ENCODE results near the gene MST1R. TPM values are rescaled to one million over a fixed set of nuclear protein-coding genes. Genes with fewer than 3 reads are reported as not detected.

Gene MST1R
- total RNA-seq, 1 donor from 2014 or later: 5.7 TPM

DNA sequence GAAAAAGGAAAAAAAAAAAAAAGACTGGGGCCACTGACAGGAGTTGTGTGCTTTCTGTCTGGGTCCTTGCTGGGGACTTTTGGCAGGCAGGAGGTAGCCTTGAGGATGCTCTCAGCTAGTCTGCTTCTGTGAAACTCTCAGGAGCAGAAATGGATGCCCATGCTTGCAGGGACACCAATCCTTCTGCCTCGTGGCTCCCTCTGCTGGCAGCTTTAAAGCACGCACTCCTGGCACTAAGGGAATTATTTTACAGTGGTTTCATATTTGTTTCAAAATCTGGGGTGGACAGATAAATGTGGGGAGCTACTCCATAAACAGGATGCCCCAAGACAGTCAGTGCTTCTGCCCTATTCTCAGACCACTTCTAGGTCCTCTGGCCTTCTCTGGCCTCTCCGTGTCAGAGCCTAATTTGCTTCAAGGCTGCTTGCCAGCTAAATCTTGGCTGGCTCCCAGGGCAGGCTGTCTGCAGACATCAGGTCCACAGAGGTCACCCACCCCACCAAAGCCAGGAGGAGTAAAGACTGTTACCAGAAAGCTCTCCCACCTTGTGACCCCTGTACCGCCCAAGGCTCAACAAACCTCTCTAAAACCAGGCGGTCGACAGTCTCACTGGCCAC lies 64.4 kb downstream of the MST1R start:
- DNase-seq: peak; percentile 94

Small RNA genes lying within 50 kb of the gene (small RNA-seq; reads per million reads assigned to genes)
- gene RN7SL217P (ENCODE audit: low replicate concordance): not detected

Other genes starting within 250 kb of the MST1R start
- gene APEH, start 229.5 kb downstream of the MST1R start, total RNA-seq: 82.7 TPM
- 8.1 TPM for gene MST1, start 214.4 kb downstream of the MST1R start, total RNA-seq
- gene RNF123, start 214.3 kb downstream of the MST1R start, total RNA-seq: 60.4 TPM
- 2.8 TPM for gene AMIGO3, start 184.2 kb downstream of the MST1R start, total RNA-seq
- 22.8 TPM for gene GMPPB, start 179.9 kb downstream of the MST1R start, total RNA-seq
- 35.6 TPM for gene IP6K1, start 117.3 kb downstream of the MST1R start, total RNA-seq
- not detected for gene CDHR4, start 104.0 kb downstream of the MST1R start, total RNA-seq
- gene INKA1, start 100.6 kb downstream of the MST1R start, total RNA-seq: 12.3 TPM
- gene UBA7, start 89.9 kb downstream of the MST1R start, total RNA-seq: 17.4 TPM
- 1.6 TPM for gene TRAIP, start 47.3 kb downstream of the MST1R start, total RNA-seq
- 0.51 TPM for gene CAMKV, start 34.0 kb downstream of the MST1R start, total RNA-seq
- gene MON1A, start 25.9 kb upstream of the MST1R start, total RNA-seq: 4.4 TPM
- 98.1 TPM for gene RBM6, start 36.3 kb upstream of the MST1R start, total RNA-seq
- gene RBM5, start 185.0 kb upstream of the MST1R start, total RNA-seq: 204 TPM